GM23338 (cell line): ENCODE data around the gene GPC6. TPM values are rescaled to one million over a fixed set of nuclear protein-coding genes. Genes with fewer than 3 reads are reported as not detected.

Source experiments
- ATAC-seq: fragments of 200-7000 bp; cut with Tn5 transposase; 3 replicates; pipeline ENCODE4 v1.9.1; 2020
- DNase-seq: peaks from one replicate; pipeline ENCODE4 v3.0.0-alpha.2; 2015; ENCODE audit warnings: low spot score
- H2AFZ ChIP-seq: fragments of 200-600 bp; sonication (generic); 2 replicates; pipeline ENCODE4 v1.8.0; 2016; ENCODE audit warnings: antibody characterized with exemption, mild to moderate bottlenecking, moderate library complexity
- H3F3A ChIP-seq: fragments of 200-600 bp; sonication (generic); replicated peaks from 2 replicates; pipeline ENCODE4 v1.8.0; 2017; ENCODE audit warnings: antibody characterized with exemption, mixed run types, low read depth
- H3K27ac ChIP-seq: fragments of 200-600 bp; sonication (generic); 2 replicates; pipeline ENCODE4 v1.6.1; 2016; ENCODE audit warnings: low read depth
- H3K27me3 ChIP-seq: fragments of 200-600 bp; sonication (generic); 2 replicates; pipeline ENCODE4 v1.8.0; 2016; ENCODE audit warnings: mild to moderate bottlenecking, mixed run types, moderate library complexity; ENCODE audit not compliant: insufficient read depth
- H3K36me3 ChIP-seq: fragments of 200-600 bp; sonication (generic); 2 replicates; pipeline ENCODE4 v1.8.0; 2016; ENCODE audit warnings: mild to moderate bottlenecking; ENCODE audit not compliant: insufficient read depth
- H3K4me1 ChIP-seq: fragments of 200-600 bp; sonication (generic); 2 replicates; pipeline ENCODE4 v1.8.0; 2016; ENCODE audit warnings: mild to moderate bottlenecking, moderate library complexity; ENCODE audit not compliant: insufficient read depth
- H3K4me2 ChIP-seq: fragments of 200-600 bp; sonication (generic); 2 replicates; pipeline ENCODE4 v1.7.1; 2017; ENCODE audit warnings: mixed run types
- H3K4me3 ChIP-seq: fragments of 200-600 bp; sonication (generic); 2 replicates; pipeline ENCODE4 v1.6.1; 2016; ENCODE audit warnings: mixed run types
- H3K79me2 ChIP-seq: fragments of 200-600 bp; sonication (generic); replicated peaks from 2 replicates; pipeline ENCODE4 v1.8.0; 2017; ENCODE audit warnings: mild to moderate bottlenecking; ENCODE audit not compliant: insufficient read depth
- H3K9me2 ChIP-seq: fragments of 200-600 bp; sonication (generic); 2 replicates; pipeline ENCODE4 v1.8.0; 2017; ENCODE audit not compliant: insufficient read depth
- H4K20me1 ChIP-seq: fragments of 200-600 bp; sonication (generic); replicated peaks from 2 replicates; pipeline ENCODE4 v1.8.0; 2017; ENCODE audit warnings: mild to moderate bottlenecking; ENCODE audit not compliant: insufficient read depth
- H3K27ac Mint-ChIP-seq: 2 replicates; pipeline ENCODE4 v1.8.0; 2020; ENCODE audit warnings: inconsistent platforms, mild to moderate bottlenecking, moderate library complexity, mixed read lengths
- H3K27me3 Mint-ChIP-seq: 3 replicates; pipeline ENCODE4 v1.8.0; 2022; ENCODE audit warnings: low read depth, mild to moderate bottlenecking, moderate library complexity, mixed read lengths, inconsistent platforms; ENCODE audit not compliant: insufficient read depth, poor library complexity
- H3K36me3 Mint-ChIP-seq: 3 replicates; pipeline ENCODE4 v1.8.0; 2021; ENCODE audit warnings: low read depth, mild to moderate bottlenecking, inconsistent platforms, moderate library complexity, mixed read lengths
- H3K4me1 Mint-ChIP-seq: 3 replicates; pipeline ENCODE4 v1.8.0; 2020; ENCODE audit warnings: mild to moderate bottlenecking, inconsistent platforms, mixed read lengths
- H3K4me3 Mint-ChIP-seq: 3 replicates; pipeline ENCODE4 v1.8.0; 2021; ENCODE audit warnings: moderate library complexity, mild to moderate bottlenecking, inconsistent platforms, mixed read lengths
- H3K9me3 Mint-ChIP-seq: 3 replicates; pipeline ENCODE4 v1.8.0; 2020; ENCODE audit warnings: moderate library complexity, mild to moderate bottlenecking, inconsistent platforms, mixed read lengths
- CREB1 ChIP-seq: fragments of 250-450 bp; sonication (Bioruptor Pico); IDR thresholded peaks from 2 replicates; pipeline ENCODE4 v1.5.0; 2020; ENCODE audit warnings: low read depth, mild to moderate bottlenecking, moderate library complexity
- CTCF ChIP-seq, 2 experiments: fragments of 200-600 bp in 1 of 2; sonication (generic) in 1 of 2; conservative IDR thresholded peaks; 2 replicates each; pipeline versions ENCODE4 v1.5.1 to v1.6.1; 2016 to 2017; ENCODE audit warnings: antibody characterized with exemption in 2 of 2, low read depth in 2 of 2, mild to moderate bottlenecking in 2 of 2, moderate library complexity in 1 of 2
- ETS1 ChIP-seq: IDR thresholded peaks from 2 replicates; pipeline ENCODE4 v1.6.1; 2016; ENCODE audit warnings: antibody characterized with exemption
- EZH2 ChIP-seq: fragments of 200-600 bp; sonication (generic); IDR thresholded peaks from one replicate; pipeline ENCODE4 v1.8.0; 2017; ENCODE audit warnings: antibody characterized with exemption, mild to moderate bottlenecking, low read depth; ENCODE audit not compliant: unreplicated experiment
- EZH2phosphoT487 ChIP-seq: fragments of 200-600 bp; sonication (generic); IDR thresholded peaks from one replicate; pipeline ENCODE4 v1.8.1; 2018; ENCODE audit warnings: antibody characterized with exemption; ENCODE audit not compliant: unreplicated experiment
- JUNB ChIP-seq: IDR thresholded peaks from one replicate; pipeline ENCODE4 v1.6.1; 2016; ENCODE audit warnings: antibody characterized with exemption; ENCODE audit not compliant: unreplicated experiment
- NANOG ChIP-seq: IDR thresholded peaks from 2 replicates; pipeline ENCODE4 v1.6.1; 2016; ENCODE audit warnings: antibody characterized with exemption, borderline replicate concordance
- POLR2AphosphoS5 ChIP-seq: IDR thresholded peaks from 2 replicates; pipeline ENCODE4 v1.6.1; 2016; ENCODE audit warnings: antibody characterized with exemption, low read depth
- STAT1 ChIP-seq: IDR thresholded peaks from one replicate; pipeline ENCODE4 v1.6.1; 2016; ENCODE audit warnings: antibody characterized with exemption; ENCODE audit not compliant: unreplicated experiment
- ZNF114 ChIP-seq: fragments of 250-450 bp; sonication (Bioruptor Pico); IDR thresholded peaks from 2 replicates; pipeline ENCODE4 v1.5.0; 2020; ENCODE audit warnings: mild to moderate bottlenecking, moderate library complexity
- ZNF331 ChIP-seq: fragments of 250-450 bp; sonication (Bioruptor Pico); IDR thresholded peaks from 2 replicates; pipeline ENCODE4 v1.5.0; 2020; ENCODE audit warnings: low read depth, mild to moderate bottlenecking, moderate library complexity
- polyA plus RNA-seq: library from polyadenylated mRNA; unstranded; fragments of >200 nt; fragmentation: Nextera tagmentation; extraction: Ambion mirVana; gene quantifications from 2 replicates; pipeline ENCODE4 v1.2.1, GENCODE V29; 2016
- total RNA-seq: library from RNA; depleted of rRNA; stranded (reverse); fragments of >200 nt; shearing (Covaris generic); gene quantifications from 2 replicates; pipeline ENCODE4 v1.2.3, GENCODE V29; 2014
- TF ChIP-seq, protein P1 (sequence below): IDR thresholded peaks from one replicate; pipeline ENCODE4 v1.6.1; 2018; ENCODE audit warnings: antibody characterized with exemption; ENCODE audit not compliant: unreplicated experiment
- TF ChIP-seq, protein P2 (sequence below): fragments of 250-450 bp; sonication (Bioruptor Pico); IDR thresholded peaks from 2 replicates; pipeline ENCODE4 v1.5.0; 2020; ENCODE audit warnings: mild to moderate bottlenecking, moderate library complexity

Gene GPC6
- total and polyA plus RNA-seq, 2 experiments from 2014 or later: 6.4 to 28.6 TPM

DNA sequence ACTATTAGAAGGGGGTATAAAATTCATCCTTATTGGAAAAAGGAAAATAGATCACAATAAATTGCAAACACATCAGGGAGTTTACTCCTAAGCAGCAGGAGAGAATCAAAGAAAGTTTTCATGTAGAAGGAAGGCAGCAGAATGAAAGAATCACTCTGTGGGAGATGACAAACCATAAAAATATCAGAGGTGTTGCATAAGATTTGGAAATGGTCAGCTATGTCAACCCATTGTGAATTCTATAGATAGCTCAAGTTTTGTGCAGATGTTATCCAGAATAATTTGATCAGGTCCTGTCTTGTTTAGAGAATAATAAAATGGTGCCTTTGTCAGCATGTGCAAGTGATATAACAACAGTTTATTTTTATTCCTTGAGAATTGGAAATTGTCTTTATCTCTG, 630.5 kb downstream of the GPC6 start:
- no peaks in the 10 kb centered on the region for H3K27me3 ChIP-seq
- H3K4me3 ChIP-seq: no peak overlapping the region
- no peak for ATAC-seq
- Mint-ChIP-seq H3K27ac (no peak overlapping the region), H3K36me3 (no peaks in the 10 kb centered on the region), H3K4me3 (no peak overlapping the region), H3K27me3 (no peaks in the 10 kb centered on the region), H3K9me3 (no peaks in the 10 kb centered on the region), H3K4me1 (peaks cover 7% of the 10 kb centered on the region)
- H2AFZ ChIP-seq: no peak overlapping the region
- no peaks in the 10 kb centered on the region for H3K9me2 ChIP-seq
- TF ChIP-seq POLR2AphosphoS5 (no peak), ZNF331 (CRISPR knock-in tag) (no peak), JUNB (no peak), EZH2phosphoT487 (no peak), ZNF114 (no peak), NANOG (no peak), EZH2 (no peak), CREB1 (CRISPR knock-in tag) (no peak), STAT1 (no peak), ETS1 (no peak), CTCF (conservative IDR thresholded peaks at IDR 0.05; ENCODE audit: low read depth in 2 of 2) (no peak)
- TF ChIP-seq, protein P1, sequence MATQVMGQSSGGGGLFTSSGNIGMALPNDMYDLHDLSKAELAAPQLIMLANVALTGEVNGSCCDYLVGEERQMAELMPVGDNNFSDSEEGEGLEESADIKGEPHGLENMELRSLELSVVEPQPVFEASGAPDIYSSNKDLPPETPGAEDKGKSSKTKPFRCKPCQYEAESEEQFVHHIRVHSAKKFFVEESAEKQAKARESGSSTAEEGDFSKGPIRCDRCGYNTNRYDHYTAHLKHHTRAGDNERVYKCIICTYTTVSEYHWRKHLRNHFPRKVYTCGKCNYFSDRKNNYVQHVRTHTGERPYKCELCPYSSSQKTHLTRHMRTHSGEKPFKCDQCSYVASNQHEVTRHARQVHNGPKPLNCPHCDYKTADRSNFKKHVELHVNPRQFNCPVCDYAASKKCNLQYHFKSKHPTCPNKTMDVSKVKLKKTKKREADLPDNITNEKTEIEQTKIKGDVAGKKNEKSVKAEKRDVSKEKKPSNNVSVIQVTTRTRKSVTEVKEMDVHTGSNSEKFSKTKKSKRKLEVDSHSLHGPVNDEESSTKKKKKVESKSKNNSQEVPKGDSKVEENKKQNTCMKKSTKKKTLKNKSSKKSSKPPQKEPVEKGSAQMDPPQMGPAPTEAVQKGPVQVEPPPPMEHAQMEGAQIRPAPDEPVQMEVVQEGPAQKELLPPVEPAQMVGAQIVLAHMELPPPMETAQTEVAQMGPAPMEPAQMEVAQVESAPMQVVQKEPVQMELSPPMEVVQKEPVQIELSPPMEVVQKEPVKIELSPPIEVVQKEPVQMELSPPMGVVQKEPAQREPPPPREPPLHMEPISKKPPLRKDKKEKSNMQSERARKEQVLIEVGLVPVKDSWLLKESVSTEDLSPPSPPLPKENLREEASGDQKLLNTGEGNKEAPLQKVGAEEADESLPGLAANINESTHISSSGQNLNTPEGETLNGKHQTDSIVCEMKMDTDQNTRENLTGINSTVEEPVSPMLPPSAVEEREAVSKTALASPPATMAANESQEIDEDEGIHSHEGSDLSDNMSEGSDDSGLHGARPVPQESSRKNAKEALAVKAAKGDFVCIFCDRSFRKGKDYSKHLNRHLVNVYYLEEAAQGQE: no peak
- TF ChIP-seq, protein P2, sequence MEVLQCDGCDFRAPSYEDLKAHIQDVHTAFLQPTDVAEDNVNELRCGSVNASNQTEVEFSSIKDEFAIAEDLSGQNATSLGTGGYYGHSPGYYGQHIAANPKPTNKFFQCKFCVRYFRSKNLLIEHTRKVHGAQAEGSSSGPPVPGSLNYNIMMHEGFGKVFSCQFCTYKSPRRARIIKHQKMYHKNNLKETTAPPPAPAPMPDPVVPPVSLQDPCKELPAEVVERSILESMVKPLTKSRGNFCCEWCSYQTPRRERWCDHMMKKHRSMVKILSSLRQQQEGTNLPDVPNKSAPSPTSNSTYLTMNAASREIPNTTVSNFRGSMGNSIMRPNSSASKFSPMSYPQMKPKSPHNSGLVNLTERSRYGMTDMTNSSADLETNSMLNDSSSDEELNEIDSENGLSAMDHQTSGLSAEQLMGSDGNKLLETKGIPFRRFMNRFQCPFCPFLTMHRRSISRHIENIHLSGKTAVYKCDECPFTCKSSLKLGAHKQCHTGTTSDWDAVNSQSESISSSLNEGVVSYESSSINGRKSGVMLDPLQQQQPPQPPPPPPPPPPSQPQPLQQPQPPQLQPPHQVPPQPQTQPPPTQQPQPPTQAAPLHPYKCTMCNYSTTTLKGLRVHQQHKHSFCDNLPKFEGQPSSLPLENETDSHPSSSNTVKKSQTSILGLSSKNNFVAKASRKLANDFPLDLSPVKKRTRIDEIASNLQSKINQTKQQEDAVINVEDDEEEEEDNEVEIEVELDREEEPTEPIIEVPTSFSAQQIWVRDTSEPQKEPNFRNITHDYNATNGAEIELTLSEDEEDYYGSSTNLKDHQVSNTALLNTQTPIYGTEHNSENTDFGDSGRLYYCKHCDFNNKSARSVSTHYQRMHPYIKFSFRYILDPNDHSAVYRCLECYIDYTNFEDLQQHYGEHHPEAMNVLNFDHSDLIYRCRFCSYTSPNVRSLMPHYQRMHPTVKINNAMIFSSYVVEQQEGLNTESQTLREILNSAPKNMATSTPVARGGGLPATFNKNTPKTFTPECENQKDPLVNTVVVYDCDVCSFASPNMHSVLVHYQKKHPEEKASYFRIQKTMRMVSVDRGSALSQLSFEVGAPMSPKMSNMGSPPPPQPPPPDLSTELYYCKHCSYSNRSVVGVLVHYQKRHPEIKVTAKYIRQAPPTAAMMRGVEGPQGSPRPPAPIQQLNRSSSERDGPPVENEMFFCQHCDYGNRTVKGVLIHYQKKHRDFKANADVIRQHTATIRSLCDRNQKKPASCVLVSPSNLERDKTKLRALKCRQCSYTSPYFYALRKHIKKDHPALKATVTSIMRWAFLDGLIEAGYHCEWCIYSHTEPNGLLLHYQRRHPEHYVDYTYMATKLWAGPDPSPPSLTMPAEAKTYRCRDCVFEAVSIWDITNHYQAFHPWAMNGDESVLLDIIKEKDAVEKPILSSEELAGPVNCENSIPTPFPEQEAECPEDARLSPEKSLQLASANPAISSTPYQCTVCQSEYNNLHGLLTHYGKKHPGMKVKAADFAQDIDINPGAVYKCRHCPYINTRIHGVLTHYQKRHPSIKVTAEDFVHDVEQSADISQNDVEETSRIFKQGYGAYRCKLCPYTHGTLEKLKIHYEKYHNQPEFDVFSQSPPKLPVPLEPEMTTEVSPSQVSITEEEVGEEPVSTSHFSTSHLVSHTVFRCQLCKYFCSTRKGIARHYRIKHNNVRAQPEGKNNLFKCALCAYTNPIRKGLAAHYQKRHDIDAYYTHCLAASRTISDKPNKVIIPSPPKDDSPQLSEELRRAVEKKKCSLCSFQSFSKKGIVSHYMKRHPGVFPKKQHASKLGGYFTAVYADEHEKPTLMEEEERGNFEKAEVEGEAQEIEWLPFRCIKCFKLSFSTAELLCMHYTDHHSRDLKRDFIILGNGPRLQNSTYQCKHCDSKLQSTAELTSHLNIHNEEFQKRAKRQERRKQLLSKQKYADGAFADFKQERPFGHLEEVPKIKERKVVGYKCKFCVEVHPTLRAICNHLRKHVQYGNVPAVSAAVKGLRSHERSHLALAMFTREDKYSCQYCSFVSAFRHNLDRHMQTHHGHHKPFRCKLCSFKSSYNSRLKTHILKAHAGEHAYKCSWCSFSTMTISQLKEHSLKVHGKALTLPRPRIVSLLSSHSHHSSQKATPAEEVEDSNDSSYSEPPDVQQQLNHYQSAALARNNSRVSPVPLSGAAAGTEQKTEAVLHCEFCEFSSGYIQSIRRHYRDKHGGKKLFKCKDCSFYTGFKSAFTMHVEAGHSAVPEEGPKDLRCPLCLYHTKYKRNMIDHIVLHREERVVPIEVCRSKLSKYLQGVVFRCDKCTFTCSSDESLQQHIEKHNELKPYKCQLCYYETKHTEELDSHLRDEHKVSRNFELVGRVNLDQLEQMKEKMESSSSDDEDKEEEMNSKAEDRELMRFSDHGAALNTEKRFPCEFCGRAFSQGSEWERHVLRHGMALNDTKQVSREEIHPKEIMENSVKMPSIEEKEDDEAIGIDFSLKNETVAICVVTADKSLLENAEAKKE: no peak
- no peak for DNase-seq
- H4K20me1 ChIP-seq: no peaks in the 10 kb centered on the region
- H3K27ac ChIP-seq: no peak overlapping the region
- H3K79me2 ChIP-seq: no peaks in the 10 kb centered on the region
- no peaks in the 10 kb centered on the region for H3K36me3 ChIP-seq
- H3K4me1 ChIP-seq: no peaks in the 10 kb centered on the region
- H3F3A ChIP-seq: no peaks in the 10 kb centered on the region
- no peak overlapping the region for H3K4me2 ChIP-seq
